HepG2 (cell line): ENCODE data around the gene ANKRD35. TPM values are rescaled to one million over a fixed set of nuclear protein-coding genes. Genes with fewer than 3 reads are reported as not detected.

Source experiments
- ARID5B ChIP-seq: IDR thresholded peaks from 2 replicates; pipeline ENCODE4 v1.4.0; 2020; ENCODE audit warnings: mild to moderate bottlenecking, missing genetic modification reagents
- GLI4 ChIP-seq: sonication (generic); formaldehyde crosslinking; IDR thresholded peaks from 2 replicates; pipeline ENCODE4 v1.5.1; 2020; ENCODE audit warnings: missing genetic modification reagents, mild to moderate bottlenecking, moderate library complexity, borderline replicate concordance
- IRF1 ChIP-seq: sonication (generic); formaldehyde crosslinking; IDR thresholded peaks from 2 replicates; pipeline ENCODE4 v1.4.0; 2020; ENCODE audit warnings: low read depth, mild to moderate bottlenecking, missing genetic modification reagents
- KDM4B ChIP-seq: sonication (generic); formaldehyde crosslinking; IDR thresholded peaks from 2 replicates; pipeline ENCODE4 v1.4.0; 2020; ENCODE audit warnings: missing genetic modification reagents
- NCOA2 ChIP-seq: sonication (generic); formaldehyde crosslinking; IDR thresholded peaks from 2 replicates; pipeline ENCODE4 v1.8.0; 2022; ENCODE audit warnings: inconsistent platforms
- POGZ ChIP-seq: sonication (generic); formaldehyde crosslinking; IDR thresholded peaks from 2 replicates; pipeline ENCODE4 v1.4.0; 2020; ENCODE audit warnings: mild to moderate bottlenecking, missing genetic modification reagents
- PRDM4 ChIP-seq: sonication (generic); formaldehyde crosslinking; IDR thresholded peaks from 2 replicates; pipeline ENCODE4 v1.9.0; 2021; ENCODE audit warnings: missing genetic modification reagents, borderline replicate concordance
- RBAK ChIP-seq: sonication (generic); formaldehyde crosslinking; IDR thresholded peaks from 2 replicates; pipeline ENCODE4 v1.5.1; 2020; ENCODE audit warnings: mild to moderate bottlenecking, missing genetic modification reagents
- SCMH1 ChIP-seq: sonication (generic); formaldehyde crosslinking; IDR thresholded peaks from 2 replicates; pipeline ENCODE4 v1.9.0; 2021; ENCODE audit warnings: missing genetic modification reagents, mild to moderate bottlenecking, borderline replicate concordance
- SOX6 ChIP-seq, 2 experiments: fragments of 450-650 bp in 1 of 2; sonication (generic) in 1 of 2; formaldehyde crosslinking in 1 of 2; IDR thresholded peaks; 2 replicates each; pipeline versions ENCODE4 v1.4.0 to v1.6.1; 2017 to 2020; ENCODE audit warnings: antibody characterized with exemption in 1 of 2, mild to moderate bottlenecking in 1 of 2, missing genetic modification reagents in 1 of 2
- TBP ChIP-seq: sonication (generic); formaldehyde crosslinking; IDR thresholded peaks from 2 replicates; pipeline ENCODE4 v1.5.0; 2020; ENCODE audit warnings: missing genetic modification reagents
- TSC22D2 ChIP-seq: sonication (generic); formaldehyde crosslinking; IDR thresholded peaks from 2 replicates; pipeline ENCODE4 v1.5.1; 2020; ENCODE audit warnings: missing genetic modification reagents, mild to moderate bottlenecking, borderline replicate concordance
- ZBTB43 ChIP-seq: sonication (generic); formaldehyde crosslinking; conservative IDR thresholded peaks from 2 replicates; pipeline ENCODE4 v1.4.0; 2020; ENCODE audit warnings: missing genetic modification reagents
- ZFP91 ChIP-seq: sonication (generic); formaldehyde crosslinking; IDR thresholded peaks from 2 replicates; pipeline ENCODE4 v1.9.0; 2022; ENCODE audit warnings: missing genetic modification reagents, mild to moderate bottlenecking, borderline replicate concordance
- ZNF670 ChIP-seq: sonication (generic); formaldehyde crosslinking; IDR thresholded peaks from 2 replicates; pipeline ENCODE4 v1.8.0; 2022; ENCODE audit warnings: mild to moderate bottlenecking, missing genetic modification reagents, borderline replicate concordance
- ZNF772 ChIP-seq: sonication (generic); formaldehyde crosslinking; IDR thresholded peaks from 2 replicates; pipeline ENCODE4 v1.5.0; 2020; ENCODE audit warnings: mild to moderate bottlenecking, missing genetic modification reagents
- ZNF776 ChIP-seq: sonication (generic); formaldehyde crosslinking; IDR thresholded peaks from 2 replicates; pipeline ENCODE4 v1.4.0; 2020; ENCODE audit warnings: mild to moderate bottlenecking, missing genetic modification reagents
- polyA plus RNA-seq, 8 experiments: library from polyadenylated mRNA; depleted of rRNA in 3 of 8; stranded (reverse) in 7 of 8; unstranded in 1 of 8; fragments of >200 nt; fragmentation: Illumina TruSeq in 4 of 8; extraction: Trizol in 4 of 8; gene quantifications; 2 replicates each; pipeline versions ENCODE4 v1.2.1 to v1.2.3, GENCODE V29; 2011 to 2016; ENCODE audit warnings: low read depth in 4 of 8, missing spikeins in 1 of 8, mixed read lengths in 1 of 8; ENCODE audit not compliant: insufficient read depth in 1 of 8
- total RNA-seq, 5 experiments: library from RNA; depleted of rRNA; stranded (reverse); fragments of >200 nt; fragmentation: Illumina TruSeq; extraction: Trizol; gene quantifications; 2 replicates each; pipeline ENCODE4 v1.2.3, GENCODE V29; 2016; ENCODE audit warnings: low read depth in 1 of 5

The ANKRD35 gene
- total and polyA plus RNA-seq, 2 of the 13 experiments (the other 11 are each of a cell fraction or from before 2014, with no cell fraction given): 0.02 TPM; not detected in 1

GRCh38 chr1:145891587-145892485 lies 6.2 kb upstream of the ANKRD35 start (continued):
- TF ChIP-seq ZFP91 (peak; percentile 79; the same call in 1 of the 2 replicates), ZBTB43 (CRISPR knock-in tag) (peak; percentile 80; the same call in 1 of the 2 replicates), ARID5B (CRISPR knock-in tag) (peak; percentile 91), TBP (no peak), PRDM4 (no peak), POGZ (CRISPR knock-in tag) (peak; percentile 84), IRF1 (CRISPR knock-in tag) (no peak), ZNF776 (CRISPR knock-in tag) (no peak), ZNF772 (peak; percentile 43; the same call in 1 of the 2 replicates), TSC22D2 (CRISPR knock-in tag) (peak; percentile 56; the same call in 1 of the 2 replicates), SOX6 (IDR thresholded peaks at IDR 0.05) (no peak), SOX6 (CRISPR knock-in tag; IDR thresholded peaks at IDR 0.05) (peak; percentile 81), ZNF670 (CRISPR knock-in tag) (0 out of 2 replicates have a peak, but pooled peaks have one; percentile 67), KDM4B (peak; percentile 81; the same call in 1 of the 2 replicates), RBAK (CRISPR knock-in tag) (no peak), SCMH1 (CRISPR knock-in tag) (no peak), GLI4 (CRISPR knock-in tag) (no peak), NCOA2 (CRISPR knock-in tag) (peak; percentile 85)
